Stimulated activated CD4-positive, alpha-beta T cell treated with anti-CD3 and anti-CD28 coated beads, Interleukin-1b, Interleukin-23, amount 100 ng/mL, for 48 hours (primary cell): ENCODE measurements around the gene CSRP1.

Experiments
- DNase-seq: peaks from one replicate; pipeline ENCODE4 v3.0.0-alpha.2; 2020

Gene CSRP1

DNA sequence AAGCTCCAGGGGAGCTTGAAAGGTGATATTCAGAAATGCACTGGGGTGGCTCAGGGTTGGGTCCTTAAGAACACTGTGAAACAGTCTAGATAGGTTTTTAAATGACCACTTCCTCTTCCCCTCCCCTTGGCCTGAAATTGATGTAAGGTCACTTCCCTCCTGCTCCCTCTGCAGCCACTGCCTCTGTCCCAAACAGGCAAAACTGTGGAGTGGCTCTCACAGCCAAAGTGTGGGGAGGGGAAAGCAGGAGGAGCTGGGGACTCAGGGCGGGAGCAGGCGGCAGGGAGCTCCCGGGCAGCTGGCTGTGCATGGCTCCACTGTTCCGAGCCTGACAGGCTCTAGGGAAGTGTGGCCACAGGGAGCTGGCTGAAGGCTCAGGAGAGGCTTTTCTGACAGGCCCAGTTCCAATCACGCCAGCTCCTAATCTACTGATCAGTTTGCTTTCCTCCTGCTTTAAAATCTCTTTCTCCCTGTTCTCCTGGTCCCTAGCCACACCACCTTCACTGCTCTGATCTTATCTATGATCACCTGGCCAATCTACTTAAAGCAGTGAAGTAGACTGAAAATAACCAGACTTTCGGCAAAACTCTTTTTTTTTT lies 5.1 kb upstream of the CSRP1 start:
- DNase-seq: no peak

DNA sequence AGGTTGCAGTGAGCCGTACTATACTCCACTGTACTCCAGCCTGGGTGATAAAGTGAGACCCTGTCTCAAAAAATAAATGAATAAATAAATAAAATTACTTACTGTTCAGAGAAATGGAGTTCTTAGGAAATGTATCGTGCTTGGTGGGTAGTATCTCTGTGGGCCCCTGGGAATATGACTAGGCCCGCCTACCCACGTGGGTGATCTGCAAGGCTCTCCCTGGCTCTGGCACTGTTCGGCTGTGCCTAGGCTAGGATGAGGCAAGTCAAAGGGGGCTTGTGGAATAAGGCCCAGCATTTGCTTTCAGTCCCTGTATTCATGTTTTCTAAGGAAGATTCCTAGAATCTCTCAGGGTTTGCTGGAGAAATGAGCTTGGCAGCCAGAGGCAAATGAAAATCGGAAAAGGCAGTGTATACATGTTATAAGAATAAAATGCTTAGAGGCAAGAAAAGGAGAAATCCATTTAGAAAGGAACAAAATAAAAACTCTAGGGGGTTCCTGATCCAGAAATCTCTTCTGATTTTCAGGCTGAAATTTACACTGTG lies 4.5 kb upstream of the CSRP1 start:
- no peak for DNase-seq

GRCh38 chr1:201510734-201511133 lies 3.8 kb upstream of the CSRP1 start:
- no peak for DNase-seq

DNA sequence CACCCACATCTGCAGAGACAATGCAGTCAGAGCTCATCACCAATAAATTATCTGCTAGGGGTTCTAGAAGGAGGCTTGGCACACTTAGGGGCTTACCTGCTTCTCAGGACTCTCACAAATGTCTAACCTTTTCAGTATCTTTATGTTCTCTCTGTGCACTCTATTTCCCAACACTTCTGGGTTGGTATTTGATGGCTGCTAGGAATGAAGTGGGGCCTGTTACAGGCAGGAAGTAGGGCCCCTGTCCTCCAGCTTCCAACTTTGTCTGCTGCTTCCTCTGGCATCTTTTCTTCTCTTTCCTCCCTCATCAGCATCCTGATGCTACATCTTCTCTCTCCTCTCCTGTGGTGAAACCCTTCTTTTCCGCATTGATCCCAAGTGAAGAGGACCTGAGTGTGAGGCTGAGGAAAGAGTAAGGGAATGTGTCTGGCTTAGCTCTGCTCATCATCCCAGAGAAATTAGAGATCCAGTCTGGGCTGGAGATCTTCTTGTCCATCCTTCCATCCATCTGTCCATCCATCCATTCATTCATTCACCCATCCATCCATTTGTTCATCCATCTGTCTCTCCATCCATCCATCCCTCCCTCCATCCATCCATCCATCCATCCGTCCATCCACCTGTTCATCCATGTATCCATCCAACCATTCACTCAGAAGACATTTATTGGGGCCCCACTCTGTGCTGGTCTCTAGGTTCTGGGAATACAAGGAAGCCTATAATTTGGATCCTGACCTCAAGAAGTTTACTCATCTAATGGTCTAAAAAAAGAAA lies 2.9 kb upstream of the CSRP1 start:
- no peak for DNase-seq

- DNase-seq: no peak
Measured at GRCh38 chr1:201508809-201509208, 1.9 kb upstream of the CSRP1 start.

DNA sequence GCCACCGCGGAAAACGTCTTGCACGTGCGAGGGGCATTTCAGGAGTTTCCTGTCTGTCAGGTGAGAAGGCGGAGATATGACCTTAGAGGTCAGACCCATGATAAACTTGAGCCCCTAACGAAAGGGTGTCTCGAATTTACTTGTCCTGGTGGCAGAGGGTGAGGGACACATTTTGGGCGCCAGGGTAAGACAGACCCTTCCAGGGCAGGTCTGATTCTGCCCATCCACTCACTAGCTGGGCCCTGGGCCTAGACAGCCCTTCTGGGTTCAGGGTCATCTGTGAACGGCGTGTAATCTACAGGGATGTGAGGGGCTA lies 395 bp upstream of the CSRP1 start:
- no peak for DNase-seq

DNA sequence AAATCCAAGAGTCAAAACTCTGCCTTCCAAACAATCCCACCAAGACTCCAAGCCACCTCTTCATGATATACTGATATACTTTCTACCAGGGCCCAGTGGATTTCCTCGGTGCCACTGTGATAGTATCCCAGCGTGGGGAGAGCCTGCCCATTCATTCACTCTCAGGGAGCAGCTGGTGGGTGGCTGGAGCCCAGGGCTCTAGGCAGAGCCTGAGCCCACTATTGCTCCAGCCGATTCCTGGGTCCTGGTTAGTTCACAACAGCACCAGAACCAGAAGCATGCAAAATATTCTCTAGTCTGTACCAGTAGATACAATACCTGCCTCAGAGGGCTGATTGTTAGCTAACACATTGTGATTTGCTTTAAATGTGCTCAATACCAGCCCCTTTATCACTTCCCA lies 831 bp downstream of the CSRP1 start:
- no peak for DNase-seq

- no peak for DNase-seq
Measured at GRCh38 chr1:201505503-201505890, 1.4 kb downstream of the CSRP1 start.

GRCh38 chr1:201504799-201505502 lies 2.0 kb downstream of the CSRP1 start:
- DNase-seq: no peak

- no peak for DNase-seq
Measured at GRCh38 chr1:201504179-201504631, 2.7 kb downstream of the CSRP1 start.

- DNase-seq: no peak
Measured at GRCh38 chr1:201503397-201504176, 3.3 kb downstream of the CSRP1 start.

DNA sequence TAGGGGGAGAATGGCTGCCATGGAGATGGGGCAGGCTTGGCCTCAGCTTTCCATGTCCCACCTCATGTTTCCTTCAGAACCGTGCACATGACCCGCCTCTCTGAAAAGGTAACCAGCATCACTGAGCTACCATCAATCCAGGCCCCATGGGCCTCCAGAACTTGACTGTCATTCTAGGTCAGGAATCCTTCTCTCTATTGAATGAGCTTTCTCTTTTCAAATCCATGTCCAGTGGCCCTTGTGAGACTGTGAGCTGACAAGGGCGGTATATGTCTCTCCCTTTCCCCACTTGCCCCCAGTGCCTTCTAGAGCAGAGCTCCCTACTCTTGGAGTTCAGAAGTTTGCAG lies 4.4 kb downstream of the CSRP1 start:
- DNase-seq: no peak

GRCh38 chr1:201501812-201502510 lies 5.0 kb downstream of the CSRP1 start:
- DNase-seq: no peak

GRCh38 chr1:201501144-201501543 lies 5.8 kb downstream of the CSRP1 start:
- no peak for DNase-seq

GRCh38 chr1:201500670-201501120 lies 6.2 kb downstream of the CSRP1 start:
- no peak for DNase-seq

DNA sequence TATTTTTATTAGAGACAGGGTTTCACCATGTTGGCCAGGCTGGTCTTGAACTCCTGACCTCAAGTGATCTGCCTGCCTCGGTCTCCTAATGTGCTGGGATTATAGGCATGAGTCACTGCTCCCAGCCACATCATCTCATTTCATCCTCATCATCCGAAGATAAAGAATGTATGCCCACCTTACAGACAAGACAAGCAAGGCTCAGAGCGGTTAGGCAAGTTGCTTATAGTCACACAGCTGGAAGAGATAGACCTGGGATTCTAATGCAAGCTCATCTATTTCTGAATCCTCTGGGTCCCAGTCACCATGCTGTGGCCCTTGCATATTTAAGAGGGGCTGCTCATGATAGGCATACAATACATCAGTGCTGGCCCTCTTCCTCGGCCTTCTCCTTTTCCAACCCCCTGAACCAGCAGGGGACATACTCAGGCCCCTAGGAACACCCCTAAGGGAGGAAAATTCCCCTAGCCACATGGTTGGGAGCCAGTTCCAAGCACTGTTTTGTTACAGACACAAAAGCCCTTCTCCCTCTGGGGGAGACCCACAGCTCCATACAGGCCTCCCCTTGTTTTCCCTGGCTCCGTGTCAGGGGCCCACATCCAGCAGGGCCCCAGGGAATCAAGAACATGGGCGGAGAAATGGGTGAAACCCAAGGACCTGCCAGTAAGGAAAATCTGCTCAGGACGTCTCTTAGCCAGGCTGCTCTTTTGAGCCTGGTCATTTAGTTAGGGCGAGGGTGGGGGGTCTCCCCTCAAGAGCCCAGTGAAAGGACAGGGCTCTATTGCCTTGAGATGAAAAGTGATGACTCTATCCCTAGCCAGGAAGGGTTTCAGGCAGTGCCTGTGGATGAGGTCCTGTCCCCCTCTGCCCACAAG lies 6.9 kb downstream of the CSRP1 start:
- DNase-seq: no peak

DNA sequence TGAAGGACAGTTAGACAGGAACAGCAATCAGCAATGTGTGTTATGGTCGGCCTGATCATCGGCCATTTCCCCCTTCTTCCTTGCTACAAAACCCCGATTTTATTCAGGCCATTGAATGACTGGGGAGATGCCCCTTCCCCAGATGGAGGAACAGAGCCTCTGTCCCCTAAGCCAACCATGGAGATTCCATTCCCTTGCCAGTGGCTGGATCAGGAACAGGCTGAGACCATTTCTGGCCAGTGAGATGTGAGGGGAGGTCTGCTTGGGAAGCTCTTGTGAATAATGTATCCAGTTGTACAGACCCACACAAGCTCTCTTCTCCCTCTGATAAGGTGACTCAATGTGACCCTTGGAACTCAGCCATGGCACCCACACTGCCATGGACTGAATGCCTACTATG lies 7.7 kb downstream of the CSRP1 start:
- no peak for DNase-seq

DNA sequence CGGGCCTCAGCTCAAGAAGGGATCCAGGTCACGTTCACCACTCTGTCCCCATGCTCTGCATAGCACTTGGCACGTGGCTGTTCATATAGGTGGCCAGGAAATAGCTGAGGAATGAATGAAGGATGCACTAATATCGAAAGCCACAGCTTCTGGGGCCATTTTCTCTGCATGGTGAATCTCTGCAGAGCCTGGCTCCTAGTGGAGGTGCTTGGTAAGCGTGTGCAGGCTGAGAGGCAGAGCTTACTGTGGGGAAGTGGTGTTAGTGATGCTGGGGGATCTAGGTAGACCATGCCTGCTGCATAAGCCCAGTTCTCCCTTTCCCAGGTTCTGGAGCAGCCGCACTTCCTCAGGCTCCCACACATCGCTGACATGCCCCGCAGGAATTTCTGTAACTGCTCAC lies 8.3 kb downstream of the CSRP1 start:
- no peak for DNase-seq

GRCh38 chr1:201497935-201498509 lies 8.9 kb downstream of the CSRP1 start:
- DNase-seq: no peak

- DNase-seq: no peak
Measured at GRCh38 chr1:201496296-201496690, 10.6 kb downstream of the CSRP1 start.
